DOHH2 (cell line): Measurements from ENCODE around the gene ARF1.

Source experiments
- H3F3A ChIP-seq: fragments of 200-600 bp; sonication (generic), shearing (Covaris generic); 2 replicates; pipeline ENCODE4 v1.6.0; 2016; ENCODE audit warnings: antibody characterized with exemption, mild to moderate bottlenecking; ENCODE audit not compliant: control insufficient read depth, insufficient read depth
- H3K27ac ChIP-seq: fragments of 200-600 bp; sonication (generic); 2 replicates; pipeline ENCODE4 v1.5.1; 2014; ENCODE audit warnings: low read depth, mild to moderate bottlenecking, low read length, moderate library complexity
- H3K27me3 ChIP-seq: fragments of 200-600 bp; sonication (generic); 2 replicates; pipeline ENCODE4 v1.6.1; 2014; ENCODE audit warnings: mild to moderate bottlenecking, low read length, mixed read lengths; ENCODE audit not compliant: control insufficient read depth
- H3K36me3 ChIP-seq: fragments of 200-600 bp; sonication (generic); 2 replicates; pipeline ENCODE4 v1.6.1; 2014; ENCODE audit warnings: mild to moderate bottlenecking, low read length, moderate library complexity, mixed read lengths; ENCODE audit not compliant: control insufficient read depth
- H3K4me1 ChIP-seq: fragments of 200-600 bp; sonication (generic); 2 replicates; pipeline ENCODE4 v1.6.1; 2014; ENCODE audit warnings: mild to moderate bottlenecking, low read length, mixed read lengths; ENCODE audit not compliant: control insufficient read depth
- H3K4me2 ChIP-seq: fragments of 200-600 bp; sonication (generic); 2 replicates; pipeline ENCODE4 v1.6.0; 2014; ENCODE audit warnings: mild to moderate bottlenecking, low read length, moderate library complexity
- H3K4me3 ChIP-seq: fragments of 200-600 bp; sonication (generic); 2 replicates; pipeline ENCODE4 v1.5.1; 2014; ENCODE audit warnings: mild to moderate bottlenecking, low read length, mixed read lengths
- H3K79me2 ChIP-seq: fragments of 200-600 bp; sonication (generic); 2 replicates; pipeline ENCODE4 v1.6.1; 2014; ENCODE audit warnings: mild to moderate bottlenecking, low read length, mixed read lengths; ENCODE audit not compliant: control insufficient read depth
- H3K9me2 ChIP-seq: fragments of 200-600 bp; sonication (generic); replicated peaks from 2 replicates; pipeline ENCODE4 v1.6.1; 2014; ENCODE audit warnings: mild to moderate bottlenecking, low read length, mixed read lengths; ENCODE audit not compliant: control insufficient read depth
- H3K9me3 ChIP-seq: fragments of 200-600 bp; sonication (generic); 2 replicates; pipeline ENCODE4 v1.6.1; 2014; ENCODE audit warnings: antibody characterized with exemption, low read length, mixed read lengths; ENCODE audit not compliant: control insufficient read depth, insufficient read depth
- H4K20me1 ChIP-seq: fragments of 200-600 bp; sonication (generic); 2 replicates; pipeline ENCODE4 v1.6.0; 2014; ENCODE audit warnings: low read depth, mild to moderate bottlenecking, antibody characterized with exemption, low read length, moderate library complexity; ENCODE audit not compliant: control insufficient read depth, insufficient read depth
- EZH2phosphoT487 ChIP-seq: fragments of 200-600 bp; sonication (generic); IDR thresholded peaks from 2 replicates; pipeline ENCODE4 v1.6.1; 2017; ENCODE audit warnings: borderline replicate concordance, mild to moderate bottlenecking, antibody characterized with exemption, low read length, moderate library complexity, mixed read lengths
- TF ChIP-seq, protein P1 (sequence below): fragments of 200-600 bp; sonication (generic); IDR thresholded peaks from one replicate; pipeline ENCODE4 v1.5.1; 2014; ENCODE audit warnings: antibody characterized with exemption, mild to moderate bottlenecking, low read depth, low read length; ENCODE audit not compliant: poor library complexity, severe bottlenecking

The ARF1 gene

GRCh38 chr1:228147768-228148167 is 65.3 kb downstream of the ARF1 start:
- peaks cover 16% of the 10 kb centered on the region for H3K4me1 ChIP-seq
- H3K36me3 ChIP-seq, result peaks cover 4% of the 10 kb centered on the region
- 0 out of 2 replicates have a peak, but pooled peaks cover 4% of the 10 kb centered on the region for H4K20me1 ChIP-seq
- H3K9me2 ChIP-seq, result no peaks in the 10 kb centered on the region
- peaks cover 37% of the 10 kb centered on the region for H3K79me2 ChIP-seq
- H3K4me2 ChIP-seq, result no peak overlapping the region
- H3F3A ChIP-seq, result no peaks in the 10 kb centered on the region
- TF ChIP-seq EZH2phosphoT487, result no peak
- TF ChIP-seq, protein P1, sequence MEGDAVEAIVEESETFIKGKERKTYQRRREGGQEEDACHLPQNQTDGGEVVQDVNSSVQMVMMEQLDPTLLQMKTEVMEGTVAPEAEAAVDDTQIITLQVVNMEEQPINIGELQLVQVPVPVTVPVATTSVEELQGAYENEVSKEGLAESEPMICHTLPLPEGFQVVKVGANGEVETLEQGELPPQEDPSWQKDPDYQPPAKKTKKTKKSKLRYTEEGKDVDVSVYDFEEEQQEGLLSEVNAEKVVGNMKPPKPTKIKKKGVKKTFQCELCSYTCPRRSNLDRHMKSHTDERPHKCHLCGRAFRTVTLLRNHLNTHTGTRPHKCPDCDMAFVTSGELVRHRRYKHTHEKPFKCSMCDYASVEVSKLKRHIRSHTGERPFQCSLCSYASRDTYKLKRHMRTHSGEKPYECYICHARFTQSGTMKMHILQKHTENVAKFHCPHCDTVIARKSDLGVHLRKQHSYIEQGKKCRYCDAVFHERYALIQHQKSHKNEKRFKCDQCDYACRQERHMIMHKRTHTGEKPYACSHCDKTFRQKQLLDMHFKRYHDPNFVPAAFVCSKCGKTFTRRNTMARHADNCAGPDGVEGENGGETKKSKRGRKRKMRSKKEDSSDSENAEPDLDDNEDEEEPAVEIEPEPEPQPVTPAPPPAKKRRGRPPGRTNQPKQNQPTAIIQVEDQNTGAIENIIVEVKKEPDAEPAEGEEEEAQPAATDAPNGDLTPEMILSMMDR, result no peak
- H3K27me3 ChIP-seq, result no peaks in the 10 kb centered on the region
- H3K27ac ChIP-seq, result no peak overlapping the region
- H3K4me3 ChIP-seq, result no peak overlapping the region
- no peaks in the 10 kb centered on the region for H3K9me3 ChIP-seq

DNA sequence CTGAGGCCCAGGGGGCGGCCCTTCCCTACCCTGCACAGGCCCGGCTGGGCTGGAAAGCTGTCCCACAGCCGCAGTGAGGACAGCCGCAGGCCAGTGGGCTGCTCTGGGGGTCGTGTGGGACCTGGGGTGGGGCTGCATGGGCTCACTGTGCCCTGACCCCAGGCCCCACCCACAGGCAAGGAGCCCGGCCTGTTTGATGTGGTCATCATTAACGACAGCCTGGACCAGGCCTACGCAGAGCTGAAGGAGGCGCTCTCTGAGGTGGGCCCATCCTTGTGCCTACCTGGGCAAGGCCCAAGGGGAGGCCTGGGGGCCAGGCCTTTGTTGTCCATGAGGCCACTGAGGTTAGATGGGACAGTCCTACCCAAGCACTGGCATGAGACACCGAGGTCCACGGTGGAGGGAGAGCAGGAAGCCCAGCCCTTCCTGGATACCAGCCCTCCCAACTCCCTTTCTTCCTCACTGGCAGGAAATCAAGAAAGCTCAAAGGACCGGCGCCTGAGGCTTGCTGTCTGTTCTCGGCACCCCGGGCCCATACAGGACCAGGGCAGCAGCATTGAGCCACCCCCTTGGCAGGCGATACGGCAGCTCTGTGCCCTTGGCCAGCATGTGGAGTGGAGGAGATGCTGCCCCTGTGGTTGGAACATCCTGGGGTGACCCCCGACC is 65.8 kb downstream of the ARF1 start:
- H3K79me2 ChIP-seq, result peaks cover 32% of the 10 kb centered on the region
- H3K4me3 ChIP-seq, result no peak overlapping the region
- H3K9me2 ChIP-seq, result no peaks in the 10 kb centered on the region

More for the DNA sequence above, 65.8 kb downstream of the ARF1 start:
- peaks cover 4% of the 10 kb centered on the region for H3K36me3 ChIP-seq
- no peak overlapping the region for H3K27ac ChIP-seq
- no peaks in the 10 kb centered on the region for H3K9me3 ChIP-seq
- TF ChIP-seq, protein P1, result no peak
- TF ChIP-seq EZH2phosphoT487, result no peak
- no peak overlapping the region for H3K4me2 ChIP-seq
- H3K4me1 ChIP-seq, result peaks cover 12% of the 10 kb centered on the region
- 0 out of 2 replicates have a peak, but pooled peaks cover 4% of the 10 kb centered on the region for H4K20me1 ChIP-seq
- H3K27me3 ChIP-seq, result no peaks in the 10 kb centered on the region
- no peaks in the 10 kb centered on the region for H3F3A ChIP-seq
